CD4-positive, CD25-positive, alpha-beta regulatory T cell (primary cell): Measurements from ENCODE around the gene OR2A42. TPM values are rescaled to one million over a fixed set of nuclear protein-coding genes. Genes with fewer than 3 reads are reported as not detected.
"Not testable (repeated sequence)": the region's sequence is repeated elsewhere in the genome, so short reads cannot be mapped to it uniquely, and the experiment has no call there.

Source experiments
- ATAC-seq, 2 donors: fragments of 150-1000 bp; cut with Tn5 transposase; one replicate each; pipeline ENCODE4 v1.10.0; 2021; ENCODE audit warnings: low read depth in 2 of 2, moderate number of reproducible peaks in 2 of 2, moderate library complexity in 1 of 2
- DNase-seq, 3 donors: peaks; one replicate each; pipeline versions ENCODE4 v3.0.0 to v3.0.0-alpha.2; 2012 to 2022; ENCODE audit warnings: mixed read lengths in 1 of 3
- H3K27ac ChIP-seq: one replicate; pipeline ENCODE4 v1.7.0; 2013; ENCODE audit warnings: mild to moderate bottlenecking, low read length; ENCODE audit not compliant: insufficient read depth, poor library complexity, severe bottlenecking
- H3K27me3 ChIP-seq: one replicate; pipeline ENCODE4 v1.7.0; 2013; ENCODE audit warnings: low read length; ENCODE audit not compliant: control insufficient read depth, insufficient read depth
- H3K36me3 ChIP-seq: one replicate; pipeline ENCODE4 v1.7.0; 2013; ENCODE audit warnings: mild to moderate bottlenecking, low read length, moderate library complexity; ENCODE audit not compliant: control insufficient read depth, insufficient read depth
- H3K4me1 ChIP-seq: 2 replicates; pipeline ENCODE4 v1.7.0; 2013; ENCODE audit warnings: mild to moderate bottlenecking, low read length; ENCODE audit not compliant: insufficient read depth, control insufficient read depth, poor library complexity, severe bottlenecking
- H3K4me3 ChIP-seq: one replicate; pipeline ENCODE4 v1.7.0; 2013; ENCODE audit warnings: low read depth, mild to moderate bottlenecking, low read length, moderate library complexity
- H3K9me3 ChIP-seq, 2 experiments: 1 replicate in 1 of 2; 2 replicates in 1 of 2; pipeline ENCODE4 v1.7.0; 2013; ENCODE audit warnings: low read length in 2 of 2, mild to moderate bottlenecking in 1 of 2, moderate library complexity in 1 of 2; ENCODE audit not compliant: control insufficient read depth in 2 of 2
- H3K27ac Mint-ChIP-seq, 3 donors: one replicate each; pipeline ENCODE4 v1.8.0; 2020 to 2022; ENCODE audit warnings: mild to moderate bottlenecking in 3 of 3, mixed read lengths in 3 of 3, moderate library complexity in 2 of 3
- H3K27me3 Mint-ChIP-seq: one replicate; pipeline ENCODE4 v1.8.0; 2022; ENCODE audit warnings: mild to moderate bottlenecking, mixed read lengths
- H3K36me3 Mint-ChIP-seq: one replicate; pipeline ENCODE4 v1.8.0; 2020; ENCODE audit warnings: mixed read lengths
- H3K4me1 Mint-ChIP-seq, 4 donors: one replicate each; pipeline ENCODE4 v1.8.0; 2020 to 2022; ENCODE audit warnings: mixed read lengths in 4 of 4, mild to moderate bottlenecking in 1 of 4
- H3K4me3 Mint-ChIP-seq, 4 donors: one replicate each; pipeline ENCODE4 v1.8.0; 2020 to 2022; ENCODE audit warnings: mild to moderate bottlenecking in 4 of 4, mixed read lengths in 4 of 4, moderate library complexity in 3 of 4
- H3K9me3 Mint-ChIP-seq, 7 donors: one replicate each; pipeline ENCODE4 v1.8.0; 2020 to 2022; ENCODE audit warnings: mixed read lengths in 7 of 7, mild to moderate bottlenecking in 3 of 7, moderate library complexity in 2 of 7
- polyA plus RNA-seq, 4 donors: library from polyadenylated mRNA; unstranded; fragments of 300-500 nt; fragmentation: Illumina TruSeq; gene quantifications; one replicate each; pipeline ENCODE4 v1.2.3, GENCODE V29; 2021
- total RNA-seq: library from RNA; stranded (reverse); gene quantifications from one replicate; pipeline ENCODE4 v1.2.3, GENCODE V29; 2022

Gene OR2A42
- total and polyA plus RNA-seq, 5 donors from 2014 or later, result 0.14 to 0.30 (median 0.24) TPM; not detected in 2

GRCh38 chr7:144264692-144265091, 25.3 kb upstream of the OR2A42 start, which contains the start of gene OR2A7:
Gene OR2A7, minus strand, starts transcription at chr7:144264792. Its CDS starts 5,164 bp downstream, at chr7:144259628.
- H3K27ac ChIP-seq, H3K4me1 Mint-ChIP-seq: not testable (repeated sequence)

GRCh38 chr7:144262128-144262527, 22.7 kb upstream of the OR2A42 start:
- H3K9me3 ChIP-seq, H3K4me1 ChIP-seq, H3K4me1 Mint-ChIP-seq, DNase-seq, H3K9me3 Mint-ChIP-seq, ATAC-seq, H3K27me3 ChIP-seq, H3K4me3 ChIP-seq, H3K27ac ChIP-seq, H3K36me3 ChIP-seq, H3K4me3 Mint-ChIP-seq, H3K27me3 Mint-ChIP-seq, H3K27ac Mint-ChIP-seq, H3K36me3 Mint-ChIP-seq: not testable (repeated sequence)

More at GRCh38 chr7:144264692-144265091, 25.3 kb upstream of the OR2A42 start, which contains the start of gene OR2A7:
- H3K27me3 ChIP-seq, H3K36me3 ChIP-seq, ATAC-seq, DNase-seq, H3K9me3 Mint-ChIP-seq, H3K36me3 Mint-ChIP-seq, H3K9me3 ChIP-seq, H3K27ac Mint-ChIP-seq, H3K4me3 ChIP-seq, H3K4me3 Mint-ChIP-seq, H3K27me3 Mint-ChIP-seq, H3K4me1 ChIP-seq: not testable (repeated sequence)

- not testable (repeated sequence) for ATAC-seq
These were observed 19.7 kb upstream of the OR2A42 start for GRCh38 chr7:144259067-144259466.

GRCh38 chr7:144256112-144256511, 16.7 kb upstream of the OR2A42 start:
- H3K27me3 Mint-ChIP-seq, result no peaks in the 10 kb centered on the region
- no peak for ATAC-seq
- no peaks in the 10 kb centered on the region for H3K4me1 ChIP-seq
- no peaks in the 10 kb centered on the region for H3K9me3 Mint-ChIP-seq
- H3K4me3 Mint-ChIP-seq, result no peak overlapping the region
- DNase-seq, result no peak
- H3K36me3 Mint-ChIP-seq, result no peaks in the 10 kb centered on the region
- no peaks in the 10 kb centered on the region for H3K9me3 ChIP-seq
- no peaks in the 10 kb centered on the region for H3K27me3 ChIP-seq
- H3K4me1 Mint-ChIP-seq, result peaks cover 0 to 2% (median 0%) of the 10 kb centered on the region in 4 donors
- no peak overlapping the region for H3K27ac Mint-ChIP-seq
- no peaks in the 10 kb centered on the region for H3K36me3 ChIP-seq
- no peak overlapping the region for H3K4me3 ChIP-seq
- H3K27ac ChIP-seq, result no peak overlapping the region

More at GRCh38 chr7:144259067-144259466, 19.7 kb upstream of the OR2A42 start:
- not testable (repeated sequence) for H3K27ac ChIP-seq, H3K36me3 ChIP-seq, H3K4me3 Mint-ChIP-seq, H3K9me3 ChIP-seq, H3K4me1 ChIP-seq, DNase-seq, H3K27me3 ChIP-seq, H3K27me3 Mint-ChIP-seq, H3K27ac Mint-ChIP-seq, H3K36me3 Mint-ChIP-seq, H3K4me1 Mint-ChIP-seq, H3K9me3 Mint-ChIP-seq, H3K4me3 ChIP-seq

DNA sequence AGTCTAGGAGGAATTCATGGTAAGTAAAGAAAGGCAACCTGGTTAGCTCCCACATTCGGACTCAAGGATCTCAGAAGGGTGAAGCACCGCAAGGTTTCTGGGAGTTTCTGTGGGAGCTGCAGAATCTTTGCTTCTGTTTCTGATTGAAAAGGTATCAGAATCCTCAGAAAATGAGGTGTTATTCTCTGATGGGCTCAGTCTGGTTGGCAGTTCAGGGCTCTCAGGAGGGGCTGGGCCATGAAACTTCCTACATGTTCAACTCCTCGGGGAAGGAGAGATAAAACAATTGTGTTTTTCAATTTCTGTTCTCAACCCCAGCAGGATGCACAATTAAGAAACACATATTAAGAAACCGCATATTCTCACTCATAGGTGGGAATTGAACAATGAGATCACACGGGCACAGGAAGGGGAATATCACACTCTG, 16.1 kb upstream of the OR2A42 start:
- Histone ChIP-seq H3K27me3 (no peaks in the 10 kb centered on the region), H3K27ac (no peak overlapping the region), H3K4me1 (no peaks in the 10 kb centered on the region), H3K9me3 (no peaks in the 10 kb centered on the region), H3K4me3 (no peak overlapping the region), H3K36me3 (no peaks in the 10 kb centered on the region)
- Mint-ChIP-seq H3K4me3 (no peak overlapping the region), H3K36me3 (no peaks in the 10 kb centered on the region), H3K4me1 (peaks cover 0 to 2% (median 0%) of the 10 kb centered on the region in 4 donors), H3K27me3 (no peaks in the 10 kb centered on the region), H3K9me3 (no peaks in the 10 kb centered on the region), H3K27ac (peak overlapping the region in 1 of 3 donors; percentile 23)
- DNase-seq, result no peak
- ATAC-seq, result no peak

- H3K4me1 ChIP-seq, H3K9me3 ChIP-seq, H3K36me3 Mint-ChIP-seq, ATAC-seq, DNase-seq, H3K9me3 Mint-ChIP-seq, H3K4me3 ChIP-seq, H3K27ac ChIP-seq, H3K27me3 ChIP-seq, H3K36me3 ChIP-seq, H3K4me1 Mint-ChIP-seq, H3K27me3 Mint-ChIP-seq, H3K4me3 Mint-ChIP-seq, H3K27ac Mint-ChIP-seq: not testable (repeated sequence)
These were observed 12.9 kb upstream of the OR2A42 start for GRCh38 chr7:144252307-144252706.

GRCh38 chr7:144247674-144248330, 8.4 kb upstream of the OR2A42 start:
- H3K9me3 ChIP-seq, result not testable (repeated sequence)

DNA sequence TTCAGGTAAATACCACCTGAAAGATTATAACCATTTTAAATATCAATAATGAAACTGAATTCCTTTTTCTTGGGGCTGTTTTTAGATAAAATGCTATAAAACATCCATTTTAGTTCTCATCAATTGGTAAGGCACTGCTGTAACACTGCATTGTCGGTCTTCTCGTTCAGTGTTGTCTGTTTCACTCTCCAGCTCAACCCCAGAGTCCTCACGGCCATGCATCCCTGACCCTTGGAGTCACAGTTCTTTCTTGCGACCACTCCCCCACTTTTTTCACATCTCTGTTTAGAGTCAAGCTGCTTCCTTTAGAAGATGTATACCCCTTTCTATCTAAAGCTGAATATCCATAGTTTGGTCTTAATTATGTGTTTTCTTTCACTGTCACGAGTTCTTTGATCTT, 7.6 kb upstream of the OR2A42 start:
- not testable (repeated sequence) for H3K9me3 Mint-ChIP-seq, H3K36me3 Mint-ChIP-seq, H3K27ac ChIP-seq, H3K27me3 ChIP-seq, H3K4me3 Mint-ChIP-seq, H3K36me3 ChIP-seq, H3K27me3 Mint-ChIP-seq, H3K27ac Mint-ChIP-seq, H3K4me3 ChIP-seq, H3K4me1 ChIP-seq, DNase-seq, ATAC-seq, H3K4me1 Mint-ChIP-seq, H3K9me3 ChIP-seq

More at GRCh38 chr7:144247674-144248330, 8.4 kb upstream of the OR2A42 start:
- H3K27me3 Mint-ChIP-seq, H3K36me3 ChIP-seq, H3K27ac ChIP-seq, H3K4me3 ChIP-seq, H3K27ac Mint-ChIP-seq, H3K4me1 ChIP-seq, H3K4me1 Mint-ChIP-seq, ATAC-seq, H3K9me3 Mint-ChIP-seq, DNase-seq, H3K36me3 Mint-ChIP-seq, H3K4me3 Mint-ChIP-seq, H3K27me3 ChIP-seq: not testable (repeated sequence)
